Stimulated activated CD4-positive, alpha-beta T cell treated with anti-CD3 and anti-CD28 coated beads, Interleukin-12 subunit alpha, Interleukin-12 subunit beta, amount 100 ng/mL, for 48 hours (primary cell): Measurements from ENCODE around the gene CBARP.
"Not testable (repeated sequence)": the region's sequence is repeated elsewhere in the genome, so short reads cannot be mapped to it uniquely, and the experiment has no call there.

Experiments
- DNase-seq, 3 donors: peaks; one replicate each; pipeline ENCODE4 v3.0.0-alpha.2; 2020; ENCODE audit warnings: low read depth in 2 of 3, low spot score in 1 of 3

CBARP gene

GRCh38 chr19:1216756-1217155 is 21.0 kb downstream of the CBARP start:
- DNase-seq: no peak

GRCh38 chr19:1214862-1215731 is 22.7 kb downstream of the CBARP start:
- DNase-seq: no peak

- DNase-seq: no peak
Observed at GRCh38 chr19:1214299-1214861, 23.4 kb downstream of the CBARP start.

GRCh38 chr19:1213391-1214286 is 24.2 kb downstream of the CBARP start:
- DNase-seq: peak in 1 of 3 donors; percentile 38

- no peak for DNase-seq
Observed at GRCh38 chr19:1211494-1212234, 26.1 kb downstream of the CBARP start.

- DNase-seq: no peak
Observed at GRCh38 chr19:1210227-1210538, 27.6 kb downstream of the CBARP start.

- not testable (repeated sequence) for DNase-seq
Observed at GRCh38 chr19:1208830-1209229, 29.0 kb downstream of the CBARP start.

GRCh38 chr19:1206864-1207450 is 30.8 kb downstream of the CBARP start:
- DNase-seq: peak in 1 of 3 donors; percentile 18

- no peak for DNase-seq
Observed at GRCh38 chr19:1206150-1206863, 31.5 kb downstream of the CBARP start.

- peak; percentile 99 to 100 (median 99) for DNase-seq
Observed at GRCh38 chr19:1205114-1206099, 32.4 kb downstream of the CBARP start, which contains the start of gene STK11. Gene STK11 (plus strand): TSS chr19:1205778. CDS start chr19:1206914, 1,136 bp downstream.

GRCh38 chr19:1200614-1201013 is 37.2 kb downstream of the CBARP start:
- DNase-seq: not testable (repeated sequence)

- DNase-seq: no peak
Observed at GRCh38 chr19:1199531-1199930, 38.3 kb downstream of the CBARP start.

GRCh38 chr19:1189419-1189818 is 48.4 kb downstream of the CBARP start:
- peak; percentile 42 to 46 (median 46) for DNase-seq

- no peak for DNase-seq
Observed at GRCh38 chr19:1183543-1184172, 54.1 kb downstream of the CBARP start.

- DNase-seq: no peak
Observed at GRCh38 chr19:1182727-1183126, 55.1 kb downstream of the CBARP start.

- DNase-seq: no peak
Observed at GRCh38 chr19:1182068-1182467, 55.7 kb downstream of the CBARP start.

- no peak for DNase-seq
Observed at GRCh38 chr19:1181606-1182005, 56.2 kb downstream of the CBARP start.
